ENCODE data around the gene APPBP2.

DNA sequence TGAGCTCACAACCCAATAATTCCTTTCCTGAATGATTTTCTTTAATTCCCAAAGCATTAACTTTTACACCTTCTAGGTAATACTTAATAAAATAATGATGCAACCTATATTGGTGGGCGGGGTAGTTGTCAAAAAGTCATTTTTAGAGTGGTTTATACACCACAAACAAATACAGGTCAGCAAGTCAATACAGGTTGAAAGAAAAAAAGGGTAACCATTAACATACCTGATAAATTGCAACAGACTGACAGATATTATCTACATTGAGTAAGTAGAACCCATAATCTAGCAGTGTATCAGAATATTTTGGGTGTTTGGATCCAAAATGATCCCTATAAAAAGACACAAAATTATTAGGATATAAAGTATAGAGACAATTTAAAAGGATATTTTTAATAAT lies 64.5 kb downstream of the APPBP2 start:
- TF ChIP-seq REST (IDR thresholded peaks at IDR 0.05; ENCODE audit: insufficient read depth in 1 of 2, low read depth in 2 of 2, low read length in 2 of 2) (no peak), TAF1 (IDR thresholded peaks at IDR 0.05; ENCODE audit: borderline replicate concordance, insufficient read depth, low read length) (no peak)
